Measurements from ENCODE around the gene LTBP2. TPM values are rescaled to one million over a fixed set of nuclear protein-coding genes. Genes with fewer than 3 reads are reported as not detected.

Gene LTBP2
- total RNA-seq, 1 donor: 493 TPM

- peak overlapping the region; percentile 83 for H3K27ac ChIP-seq (ENCODE audit: low read depth, low read length)
- H3K36me3 ChIP-seq (ENCODE audit: insufficient read depth, low read length): no peaks in the 10 kb centered on the region
- no peak overlapping the region for H2AFZ ChIP-seq (ENCODE audit: low read length)
- peak overlapping the region; percentile 16 for H3K4me3 ChIP-seq (ENCODE audit: insufficient read depth, low read length)
- DNase-seq (ENCODE audit: insufficient read length, low spot score, missing footprints): no peak
- no peaks in the 10 kb centered on the region for H4K20me1 ChIP-seq (ENCODE audit: insufficient read depth, low read length)
- TF ChIP-seq CTCF (IDR thresholded peaks at IDR 0.05; ENCODE audit: extremely low read depth, low read depth, low read length): no peak
- peaks cover 28% of the 10 kb centered on the region for H3K79me2 ChIP-seq (ENCODE audit: insufficient read depth, low read length)
- H3K9me3 ChIP-seq (ENCODE audit: low read depth, low read length): no peaks in the 10 kb centered on the region
- H3K27me3 ChIP-seq (ENCODE audit: insufficient read depth, low read length): no peaks in the 10 kb centered on the region
- H3K4me1 ChIP-seq (ENCODE audit: insufficient read depth, low read length): peaks cover 76% of the 10 kb centered on the region
- peak overlapping the region; percentile 42 for H3K4me2 ChIP-seq (ENCODE audit: insufficient read depth, low read length)
Measured at GRCh38 chr14:74615735-74616134, 3.7 kb upstream of the LTBP2 start.

DNA sequence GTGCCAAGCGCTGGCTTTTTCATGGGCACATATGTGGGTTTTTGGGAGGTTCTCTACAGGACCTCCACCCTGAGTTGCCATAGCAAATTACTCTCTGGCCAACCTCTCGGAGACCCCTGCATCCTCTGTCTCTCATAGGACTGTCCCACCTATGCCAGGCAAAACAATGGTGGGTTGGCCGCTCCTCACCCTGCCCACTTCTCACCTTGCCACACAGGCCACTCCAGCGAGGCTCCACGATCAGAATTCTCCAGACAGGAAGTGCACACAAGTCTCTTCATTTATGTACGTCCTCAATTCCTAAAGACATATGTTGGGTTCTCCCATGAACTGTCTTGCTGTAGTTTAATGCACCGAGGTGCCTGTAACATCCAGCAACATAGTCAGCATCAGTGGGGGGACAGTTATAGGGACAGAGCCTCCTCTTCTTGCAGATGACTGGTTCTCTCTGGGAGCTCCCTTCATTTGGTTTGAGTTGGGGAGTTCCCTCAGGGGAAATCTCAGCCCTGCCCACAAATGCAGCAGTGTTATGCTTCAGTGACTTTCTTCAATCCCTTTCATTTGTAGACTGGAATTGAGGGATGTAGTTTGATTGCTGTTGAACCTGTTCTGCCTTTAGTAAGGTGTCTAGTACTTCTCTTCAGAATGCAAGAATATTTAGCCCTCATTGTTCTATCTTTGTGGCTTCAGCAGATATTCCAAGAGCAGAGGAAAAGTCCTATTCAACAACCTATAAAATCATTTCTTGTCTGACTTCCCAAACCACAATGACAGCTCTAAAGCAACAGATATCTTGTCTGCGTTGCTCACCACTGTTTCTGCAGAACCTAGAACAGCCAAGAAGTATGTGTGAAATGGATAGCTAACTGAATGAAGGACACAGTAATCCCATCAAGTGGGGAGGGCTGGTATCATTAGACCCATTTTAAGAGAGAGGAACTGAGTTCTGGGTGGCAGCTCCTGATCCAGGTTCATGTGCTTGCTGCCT lies 2.8 kb upstream of the LTBP2 start:
- no peak overlapping the region for H2AFZ ChIP-seq (ENCODE audit: low read length)
- H3K4me2 ChIP-seq (ENCODE audit: insufficient read depth, low read length): peak overlapping the region; percentile 42
- H3K27ac ChIP-seq (ENCODE audit: low read depth, low read length): peak overlapping the region; percentile 83
- peaks cover 71% of the 10 kb centered on the region for H3K4me1 ChIP-seq (ENCODE audit: insufficient read depth, low read length)
- TF ChIP-seq CTCF (IDR thresholded peaks at IDR 0.05; ENCODE audit: extremely low read depth, low read depth, low read length): no peak
- H3K27me3 ChIP-seq (ENCODE audit: insufficient read depth, low read length): no peaks in the 10 kb centered on the region
- H3K4me3 ChIP-seq (ENCODE audit: insufficient read depth, low read length): no peak overlapping the region
- H3K79me2 ChIP-seq (ENCODE audit: insufficient read depth, low read length): peaks cover 38% of the 10 kb centered on the region
- H3K36me3 ChIP-seq (ENCODE audit: insufficient read depth, low read length): no peaks in the 10 kb centered on the region
- H3K9me3 ChIP-seq (ENCODE audit: low read depth, low read length): no peaks in the 10 kb centered on the region
- peaks cover 9% of the 10 kb centered on the region for H4K20me1 ChIP-seq (ENCODE audit: insufficient read depth, low read length)
- peak; percentile 65 for DNase-seq (ENCODE audit: insufficient read length, low spot score, missing footprints)

- Histone ChIP-seq H2AFZ (ENCODE audit: low read length) (no peak overlapping the region), H3K27me3 (ENCODE audit: insufficient read depth, low read length) (no peaks in the 10 kb centered on the region), H3K36me3 (ENCODE audit: insufficient read depth, low read length) (no peaks in the 10 kb centered on the region), H3K4me2 (ENCODE audit: insufficient read depth, low read length) (peak overlapping the region; percentile 50), H4K20me1 (ENCODE audit: insufficient read depth, low read length) (peaks cover 18% of the 10 kb centered on the region), H3K4me1 (ENCODE audit: insufficient read depth, low read length) (peaks cover 71% of the 10 kb centered on the region), H3K9me3 (ENCODE audit: low read depth, low read length) (no peaks in the 10 kb centered on the region), H3K4me3 (ENCODE audit: insufficient read depth, low read length) (peak overlapping the region; percentile 24), H3K79me2 (ENCODE audit: insufficient read depth, low read length) (peaks cover 52% of the 10 kb centered on the region), H3K27ac (ENCODE audit: low read depth, low read length) (no peak overlapping the region)
- DNase-seq (ENCODE audit: insufficient read length, low spot score, missing footprints): no peak
- no peak for TF ChIP-seq CTCF (IDR thresholded peaks at IDR 0.05; ENCODE audit: extremely low read depth, low read depth, low read length)
Measured at GRCh38 chr14:74613211-74613914, 1.3 kb upstream of the LTBP2 start.

All from osteoblast (primary cell).